ENCODE results near the gene HSD17B1.

Gene HSD17B1

DNA sequence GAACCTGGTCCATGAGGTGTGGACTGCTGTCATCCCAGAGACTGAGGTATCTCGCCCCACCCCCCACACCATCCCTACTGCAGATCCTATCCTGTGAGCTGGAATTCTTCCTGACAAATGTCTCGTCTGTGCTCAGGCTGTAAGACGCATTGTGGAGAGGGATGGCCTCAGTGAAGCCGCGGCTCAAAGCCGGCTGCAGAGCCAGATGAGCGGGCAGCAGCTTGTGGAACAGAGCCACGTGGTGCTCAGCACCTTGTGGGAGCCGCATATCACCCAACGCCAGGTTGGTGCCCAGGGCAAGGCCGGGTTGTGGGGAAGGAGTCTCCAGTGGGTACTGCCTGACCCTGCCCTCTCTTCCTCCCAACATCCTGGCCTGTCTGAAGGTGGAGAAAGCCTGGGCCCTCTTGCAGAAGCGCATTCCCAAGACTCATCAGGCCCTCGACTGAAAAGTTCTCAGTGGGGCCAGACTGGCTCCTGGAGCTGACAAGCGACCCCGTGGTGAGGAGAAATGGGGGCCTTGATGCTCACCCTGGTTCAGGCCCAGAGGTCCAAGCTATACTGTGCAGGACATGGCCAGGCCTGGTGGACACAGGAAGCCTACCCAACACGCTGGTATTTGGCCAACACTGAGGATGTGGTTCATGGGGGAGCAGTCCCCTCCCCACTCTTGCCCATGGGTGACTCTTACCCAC lies 12.9 kb downstream of the HSD17B1 start:
- H3K27ac ChIP-seq = peak overlapping the region; percentile 93
- TF ChIP-seq ZFX (IDR thresholded peaks at IDR 0.05) = no peak
- TF ChIP-seq, protein P1, sequence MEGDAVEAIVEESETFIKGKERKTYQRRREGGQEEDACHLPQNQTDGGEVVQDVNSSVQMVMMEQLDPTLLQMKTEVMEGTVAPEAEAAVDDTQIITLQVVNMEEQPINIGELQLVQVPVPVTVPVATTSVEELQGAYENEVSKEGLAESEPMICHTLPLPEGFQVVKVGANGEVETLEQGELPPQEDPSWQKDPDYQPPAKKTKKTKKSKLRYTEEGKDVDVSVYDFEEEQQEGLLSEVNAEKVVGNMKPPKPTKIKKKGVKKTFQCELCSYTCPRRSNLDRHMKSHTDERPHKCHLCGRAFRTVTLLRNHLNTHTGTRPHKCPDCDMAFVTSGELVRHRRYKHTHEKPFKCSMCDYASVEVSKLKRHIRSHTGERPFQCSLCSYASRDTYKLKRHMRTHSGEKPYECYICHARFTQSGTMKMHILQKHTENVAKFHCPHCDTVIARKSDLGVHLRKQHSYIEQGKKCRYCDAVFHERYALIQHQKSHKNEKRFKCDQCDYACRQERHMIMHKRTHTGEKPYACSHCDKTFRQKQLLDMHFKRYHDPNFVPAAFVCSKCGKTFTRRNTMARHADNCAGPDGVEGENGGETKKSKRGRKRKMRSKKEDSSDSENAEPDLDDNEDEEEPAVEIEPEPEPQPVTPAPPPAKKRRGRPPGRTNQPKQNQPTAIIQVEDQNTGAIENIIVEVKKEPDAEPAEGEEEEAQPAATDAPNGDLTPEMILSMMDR (conservative IDR thresholded peaks at IDR 0.05) = no peak

DNA sequence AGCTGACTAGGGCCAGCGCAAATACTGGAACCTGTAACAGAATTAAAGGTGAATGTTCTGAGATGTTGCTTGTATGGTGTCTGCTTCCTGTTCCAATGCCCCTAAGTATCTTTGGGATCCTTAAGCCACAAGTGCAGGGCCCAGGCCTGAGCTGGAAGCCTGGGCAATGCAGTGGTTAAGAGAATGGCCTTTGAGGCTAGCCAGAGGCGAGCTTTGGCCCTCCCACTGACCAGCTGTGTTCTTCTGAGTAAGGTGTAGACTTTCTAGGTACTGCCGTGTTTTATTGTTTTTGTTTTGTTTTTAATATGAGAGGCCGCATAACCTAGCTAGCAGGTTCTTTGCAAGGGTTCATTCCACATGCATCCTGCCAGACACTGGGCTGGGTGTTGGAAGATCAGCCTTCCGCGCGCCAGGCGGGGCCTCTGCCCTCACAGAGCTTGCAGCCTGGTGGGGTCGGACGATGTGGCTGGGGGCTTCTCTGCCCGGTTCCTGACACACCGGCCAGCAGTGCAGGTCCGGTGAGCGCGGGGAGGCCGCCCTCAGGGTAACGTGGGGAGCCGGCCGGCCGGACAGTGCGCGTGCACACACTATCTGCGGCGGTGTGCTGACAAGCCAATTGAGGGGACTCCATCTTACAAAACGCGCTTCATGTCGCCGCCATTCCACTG lies 13.6 kb downstream of the HSD17B1 start:
- TF ChIP-seq ZFX (IDR thresholded peaks at IDR 0.05) = peak; percentile 42; the same call in 1 of the 2 replicates
- TF ChIP-seq, protein P1 (conservative IDR thresholded peaks at IDR 0.05) = no peak
- peak overlapping the region; percentile 93 for H3K27ac ChIP-seq

DNA sequence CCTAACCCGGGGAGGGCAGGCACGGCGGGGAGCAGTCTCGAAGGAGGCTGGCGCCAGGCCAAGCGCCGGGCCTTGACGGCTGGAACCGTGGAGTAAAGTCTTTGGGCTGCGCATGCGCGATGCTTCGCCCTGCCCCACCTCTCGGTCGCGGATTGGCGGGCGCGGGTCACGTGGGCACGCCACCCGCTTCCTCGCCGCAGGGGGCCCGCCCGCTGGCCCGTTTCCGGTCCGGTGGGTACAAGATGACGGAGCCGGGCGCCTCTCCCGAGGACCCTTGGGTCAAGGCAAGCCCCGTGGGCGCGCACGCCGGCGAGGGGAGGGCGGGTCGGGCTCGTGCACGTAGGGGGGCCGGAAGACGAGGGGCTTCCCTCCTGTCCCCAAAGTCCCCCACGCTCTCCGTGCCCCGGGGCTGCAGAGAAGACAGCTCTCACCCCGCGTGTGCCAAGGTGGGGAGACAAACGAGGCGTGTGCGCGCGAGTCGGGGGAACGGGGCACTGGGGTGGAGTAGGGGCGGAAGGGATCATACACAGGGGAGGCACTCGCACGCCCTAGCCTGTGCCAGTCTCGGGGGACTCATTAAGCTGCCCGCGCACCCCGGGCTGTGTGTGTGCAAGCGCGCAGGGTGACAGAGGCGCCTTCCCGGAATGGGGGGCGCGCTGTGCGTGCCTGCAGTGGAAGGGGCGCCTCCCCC lies 14.3 kb downstream of the HSD17B1 start, which contains the start of gene MLX:
Gene MLX (plus strand): TSS at position 218 of the 691 bp plus-strand sequence. CDS start 25 bp downstream, at position 243.
- H3K27ac ChIP-seq = peak within 1 kb of the TSS; percentile 93
- no peak; the same call in none of the 2 replicates for TF ChIP-seq ZFX (IDR thresholded peaks at IDR 0.05)
- TF ChIP-seq, protein P1 (conservative IDR thresholded peaks at IDR 0.05) = no peak

DNA sequence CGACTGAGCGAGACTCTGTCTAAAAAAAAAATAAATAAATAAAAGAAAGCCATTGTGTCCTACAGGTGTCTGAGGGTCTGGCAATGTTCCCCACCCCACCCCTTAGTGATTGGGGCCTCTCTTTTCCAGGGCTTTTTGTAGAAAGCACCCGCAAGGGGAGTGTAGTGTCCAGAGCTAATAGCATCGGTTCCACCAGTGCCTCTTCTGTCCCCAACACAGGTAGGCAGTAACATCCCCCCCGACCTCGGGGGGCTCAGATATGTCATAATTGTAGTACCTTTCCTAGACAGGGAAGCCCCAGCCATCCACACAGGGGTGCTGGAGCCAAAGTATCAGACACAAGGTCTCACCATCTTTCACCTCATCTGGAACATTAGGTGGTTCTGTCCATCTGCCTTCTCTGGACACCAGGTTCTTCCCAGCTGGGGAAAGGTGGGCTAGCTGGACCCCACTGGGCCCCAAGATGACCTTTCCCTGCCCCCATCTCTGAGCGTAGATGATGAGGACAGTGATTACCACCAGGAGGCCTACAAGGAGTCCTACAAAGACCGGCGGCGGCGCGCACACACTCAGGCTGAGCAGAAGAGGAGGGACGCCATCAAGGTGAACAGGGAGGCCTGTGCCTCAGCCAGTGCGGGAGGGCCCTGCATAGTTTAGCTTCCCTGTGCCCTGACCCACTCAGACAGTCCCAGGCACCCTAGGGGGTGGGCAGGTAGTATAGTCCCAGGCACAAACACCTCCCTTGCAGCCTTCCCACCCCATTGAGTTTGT lies 15.8 kb downstream of the HSD17B1 start:
- no peak overlapping the region; the same call in 1 of the 2 replicates for H3K27ac ChIP-seq
- TF ChIP-seq ZFX (IDR thresholded peaks at IDR 0.05) = no peak
- TF ChIP-seq, protein P1 (conservative IDR thresholded peaks at IDR 0.05) = no peak

DNA sequence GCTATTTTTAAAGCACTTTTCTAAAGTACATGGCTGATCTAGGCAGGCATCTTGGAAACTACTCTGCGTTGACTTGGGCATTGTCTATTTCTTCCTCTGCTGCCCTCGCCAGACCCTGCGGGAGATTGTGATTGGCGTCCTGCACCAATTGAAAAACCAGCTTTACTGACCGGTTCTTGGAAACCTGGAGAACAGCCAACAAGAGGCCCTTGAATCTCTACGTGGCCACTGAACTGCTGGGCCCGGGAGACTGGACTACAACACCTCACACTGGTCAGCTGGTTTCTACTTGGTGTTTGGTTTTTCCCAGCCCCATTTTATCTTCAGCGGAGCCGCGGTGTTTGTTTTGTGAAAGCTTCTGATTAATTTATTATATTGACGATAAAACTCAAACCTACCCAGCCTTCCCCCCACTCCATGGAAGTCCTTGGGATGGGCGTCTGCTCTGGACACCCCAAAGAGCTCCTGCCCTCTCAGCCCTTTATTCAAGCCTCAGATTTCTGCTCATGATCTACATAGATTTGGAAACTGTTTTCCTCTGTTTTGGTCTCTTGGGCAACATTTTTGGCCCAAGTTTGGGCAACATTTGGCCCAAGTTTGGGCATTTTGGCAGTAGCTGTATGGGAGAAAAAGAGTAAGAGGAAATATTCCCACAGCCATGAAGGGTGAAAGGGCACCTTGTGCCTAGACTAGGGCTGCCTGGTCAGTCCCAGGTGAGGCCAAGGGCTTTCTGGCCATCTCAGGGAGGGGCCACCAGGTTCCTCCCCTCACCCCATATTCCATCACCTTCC lies 18.9 kb downstream of the HSD17B1 start:
- TF ChIP-seq, protein P1 (conservative IDR thresholded peaks at IDR 0.05) = no peak
- no peak for TF ChIP-seq ZFX (IDR thresholded peaks at IDR 0.05)
- peak overlapping the region; percentile 63 for H3K27ac ChIP-seq

DNA sequence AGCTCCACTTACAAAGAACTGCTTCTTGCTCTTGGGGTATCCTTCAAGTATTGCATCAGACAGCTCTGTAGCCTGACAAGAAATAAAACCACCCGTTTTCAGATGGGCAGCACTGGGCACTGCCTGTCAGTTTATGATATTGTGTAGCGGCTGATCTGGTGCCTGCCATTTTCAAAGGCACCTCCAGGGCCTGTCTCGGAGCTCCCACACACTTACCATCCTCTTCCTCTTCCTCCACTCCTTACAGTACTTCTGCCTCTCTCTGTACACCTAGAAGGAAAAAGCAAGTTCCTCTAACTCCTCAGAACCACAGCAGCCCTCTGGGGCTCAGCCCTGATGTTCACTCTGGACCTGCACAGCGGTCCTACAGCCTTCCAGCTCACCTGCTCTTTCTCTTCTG lies 20.4 kb downstream of the HSD17B1 start:
- H3K27ac ChIP-seq = 0 out of 2 replicates have a peak overlapping the region, but pooled peaks have one; percentile 3
- TF ChIP-seq, protein P1 (conservative IDR thresholded peaks at IDR 0.05) = no peak
- TF ChIP-seq ZFX (IDR thresholded peaks at IDR 0.05) = no peak

All from C4-2B (cell line).